ES-I3 (cell line): ENCODE results near the gene DCX.

ENCODE experiments used
- H3K36me3 ChIP-seq: 2 replicates; pipeline ENCODE4 v1.6.1; 2013; ENCODE audit warnings: mild to moderate bottlenecking, low read length, control low read depth, moderate library complexity; ENCODE audit not compliant: insufficient read depth
- H3K4me1 ChIP-seq: 2 replicates; pipeline ENCODE4 v1.6.1; 2013; ENCODE audit warnings: mild to moderate bottlenecking, control low read depth, low read length; ENCODE audit not compliant: insufficient read depth
- H3K9ac ChIP-seq: 2 replicates; pipeline ENCODE4 v1.6.1; 2013; ENCODE audit warnings: low read depth, mild to moderate bottlenecking, low read length, moderate library complexity
- H3K9me3 ChIP-seq: 2 replicates; pipeline ENCODE4 v1.6.1; 2013; ENCODE audit warnings: mild to moderate bottlenecking, low read length, moderate library complexity; ENCODE audit not compliant: control insufficient read depth, insufficient read depth

Gene DCX

GRCh38 chrX:111318901-111319300 lies 93.1 kb downstream of the DCX start:
- H3K9me3 ChIP-seq, result no peaks in the 10 kb centered on the region
- H3K36me3 ChIP-seq, result no peaks in the 10 kb centered on the region
- H3K4me1 ChIP-seq, result no peaks in the 10 kb centered on the region
- no peak overlapping the region for H3K9ac ChIP-seq

GRCh38 chrX:111309083-111309482 lies 102.9 kb downstream of the DCX start:
- H3K9ac ChIP-seq, result no peak overlapping the region
- H3K4me1 ChIP-seq, result peaks cover 7% of the 10 kb centered on the region; the same call in 1 of the 2 replicates
- H3K9me3 ChIP-seq, result no peaks in the 10 kb centered on the region
- H3K36me3 ChIP-seq, result no peaks in the 10 kb centered on the region

- Histone ChIP-seq H3K4me1 (peaks cover 5% of the 10 kb centered on the region; the same call in 1 of the 2 replicates), H3K9me3 (no peaks in the 10 kb centered on the region), H3K9ac (no peak overlapping the region), H3K36me3 (no peaks in the 10 kb centered on the region; the same call in 1 of the 2 replicates)
These were observed 104.0 kb downstream of the DCX start for GRCh38 chrX:111308039-111308438.

GRCh38 chrX:111302284-111302683 lies 109.7 kb downstream of the DCX start:
- H3K9me3 ChIP-seq, result no peaks in the 10 kb centered on the region

GRCh38 chrX:111288841-111289240 lies 123.2 kb downstream of the DCX start:
- H3K36me3 ChIP-seq, result no peaks in the 10 kb centered on the region
- no peaks in the 10 kb centered on the region for H3K4me1 ChIP-seq
- no peaks in the 10 kb centered on the region for H3K9me3 ChIP-seq
- H3K9ac ChIP-seq, result no peak overlapping the region

More at GRCh38 chrX:111302284-111302683, 109.7 kb downstream of the DCX start:
- H3K9ac ChIP-seq, result no peak overlapping the region
- no peaks in the 10 kb centered on the region; the same call in 1 of the 2 replicates for H3K36me3 ChIP-seq
- peaks cover 4% of the 10 kb centered on the region; the same call in 1 of the 2 replicates for H3K4me1 ChIP-seq

- Histone ChIP-seq H3K9ac (no peak overlapping the region), H3K36me3 (no peaks in the 10 kb centered on the region), H3K4me1 (no peaks in the 10 kb centered on the region), H3K9me3 (no peaks in the 10 kb centered on the region)
These were observed 127.2 kb downstream of the DCX start for GRCh38 chrX:111284631-111285293.

GRCh38 chrX:111283446-111283845 lies 128.5 kb downstream of the DCX start:
- Histone ChIP-seq H3K4me1 (no peaks in the 10 kb centered on the region), H3K9ac (no peak overlapping the region), H3K36me3 (no peaks in the 10 kb centered on the region), H3K9me3 (no peaks in the 10 kb centered on the region)

- no peak overlapping the region for H3K9ac ChIP-seq
- no peaks in the 10 kb centered on the region for H3K9me3 ChIP-seq
- H3K4me1 ChIP-seq, result no peaks in the 10 kb centered on the region
- no peaks in the 10 kb centered on the region for H3K36me3 ChIP-seq
These were observed 129.0 kb downstream of the DCX start for GRCh38 chrX:111282991-111283390.

- Histone ChIP-seq H3K36me3 (no peaks in the 10 kb centered on the region), H3K9me3 (no peaks in the 10 kb centered on the region), H3K4me1 (no peaks in the 10 kb centered on the region), H3K9ac (no peak overlapping the region)
These were observed 129.9 kb downstream of the DCX start for GRCh38 chrX:111282139-111282538.

GRCh38 chrX:111270339-111270738 lies 141.7 kb downstream of the DCX start, which contains the start of gene CAPN6:
CAPN6 (minus strand) TSS chrX:111270483; CDS start chrX:111263936, 6,547 bp downstream.
- no peaks in the 10 kb centered on the region for H3K36me3 ChIP-seq
- peaks cover 15% of the 10 kb centered on the region for H3K4me1 ChIP-seq
- H3K9me3 ChIP-seq, result no peaks in the 10 kb centered on the region
- peak within 1 kb of the TSS; percentile 36; the same call in 1 of the 2 replicates for H3K9ac ChIP-seq

GRCh38 chrX:111268506-111268905 lies 143.5 kb downstream of the DCX start:
- H3K4me1 ChIP-seq, result peaks cover 15% of the 10 kb centered on the region
- no peaks in the 10 kb centered on the region for H3K36me3 ChIP-seq
- no peaks in the 10 kb centered on the region for H3K9me3 ChIP-seq
- H3K9ac ChIP-seq, result no peak overlapping the region

GRCh38 chrX:111265486-111265885 lies 146.5 kb downstream of the DCX start:
- H3K9ac ChIP-seq, result no peak overlapping the region
- peaks cover 8% of the 10 kb centered on the region for H3K4me1 ChIP-seq
- H3K9me3 ChIP-seq, result no peaks in the 10 kb centered on the region
- H3K36me3 ChIP-seq, result no peaks in the 10 kb centered on the region

- Histone ChIP-seq H3K4me1 (peaks cover under 1% of the 10 kb centered on the region), H3K9me3 (no peaks in the 10 kb centered on the region), H3K9ac (no peak overlapping the region), H3K36me3 (no peaks in the 10 kb centered on the region)
These were observed 147.6 kb downstream of the DCX start for GRCh38 chrX:111264385-111264784.

- H3K9me3 ChIP-seq, result no peaks in the 10 kb centered on the region
- no peaks in the 10 kb centered on the region for H3K36me3 ChIP-seq
- no peak overlapping the region for H3K9ac ChIP-seq
- no peaks in the 10 kb centered on the region; the same call in 1 of the 2 replicates for H3K4me1 ChIP-seq
These were observed 149.9 kb downstream of the DCX start for GRCh38 chrX:111262086-111262485.

- Histone ChIP-seq H3K9ac (no peak overlapping the region), H3K4me1 (peaks cover 4% of the 10 kb centered on the region), H3K36me3 (no peaks in the 10 kb centered on the region), H3K9me3 (no peaks in the 10 kb centered on the region)
These were observed 151.5 kb downstream of the DCX start for GRCh38 chrX:111260451-111260850.
